ENCODE data around the gene PRR20G.

The PRR20G gene

GRCh38 chr3:127321371-127321770, 33.5 kb upstream of the PRR20G start:
- TF ChIP-seq SIN3A (IDR thresholded peaks at IDR 0.05; ENCODE audit: borderline replicate concordance, insufficient read depth, low read length): no peak
- TF ChIP-seq TAF1 (IDR thresholded peaks at IDR 0.05; ENCODE audit: borderline replicate concordance, insufficient read depth, low read length): no peak
- no peak for TF ChIP-seq POLR2AphosphoS5 (IDR thresholded peaks at IDR 0.05; ENCODE audit: low read depth, low read length)
- TF ChIP-seq REST (IDR thresholded peaks at IDR 0.05; ENCODE audit: insufficient read depth in 1 of 2, low read depth in 2 of 2, low read length in 2 of 2): no peak
- TF ChIP-seq FOXP2 (optimal IDR thresholded peaks at IDR 0.05; ENCODE audit: borderline replicate concordance, extremely low read depth, extremely low read length, insufficient read depth): no peak

- TF ChIP-seq POLR2AphosphoS5 (IDR thresholded peaks at IDR 0.05; ENCODE audit: low read depth, low read length) (no peak), FOXP2 (optimal IDR thresholded peaks at IDR 0.05; ENCODE audit: borderline replicate concordance, extremely low read depth, extremely low read length, insufficient read depth) (no peak), REST (IDR thresholded peaks at IDR 0.05; ENCODE audit: insufficient read depth in 1 of 2, low read depth in 2 of 2, low read length in 2 of 2) (peak; percentile 86 to 94), TAF1 (IDR thresholded peaks at IDR 0.05; ENCODE audit: borderline replicate concordance, insufficient read depth, low read length) (no peak)
These were observed 32.8 kb upstream of the PRR20G start for GRCh38 chr3:127320529-127321121.

- TF ChIP-seq POLR2AphosphoS5 (IDR thresholded peaks at IDR 0.05; ENCODE audit: low read depth, low read length): no peak
- no peak for TF ChIP-seq REST (IDR thresholded peaks at IDR 0.05; ENCODE audit: insufficient read depth in 1 of 2, low read depth in 2 of 2, low read length in 2 of 2)
- no peak for TF ChIP-seq FOXP2 (optimal IDR thresholded peaks at IDR 0.05; ENCODE audit: borderline replicate concordance, extremely low read depth, extremely low read length, insufficient read depth)
- no peak for TF ChIP-seq TAF1 (IDR thresholded peaks at IDR 0.05; ENCODE audit: borderline replicate concordance, insufficient read depth, low read length)
- no peak for TF ChIP-seq SIN3A (IDR thresholded peaks at IDR 0.05; ENCODE audit: borderline replicate concordance, insufficient read depth, low read length)
These were observed 28.8 kb upstream of the PRR20G start for GRCh38 chr3:127316685-127317084.

GRCh38 chr3:127312818-127313217, 25.0 kb upstream of the PRR20G start:
- no peak for TF ChIP-seq FOXP2 (optimal IDR thresholded peaks at IDR 0.05; ENCODE audit: borderline replicate concordance, extremely low read depth, extremely low read length, insufficient read depth)
- TF ChIP-seq TAF1 (IDR thresholded peaks at IDR 0.05; ENCODE audit: borderline replicate concordance, insufficient read depth, low read length): no peak
- TF ChIP-seq REST (IDR thresholded peaks at IDR 0.05; ENCODE audit: insufficient read depth in 1 of 2, low read depth in 2 of 2, low read length in 2 of 2): no peak
- TF ChIP-seq POLR2AphosphoS5 (IDR thresholded peaks at IDR 0.05; ENCODE audit: low read depth, low read length): no peak
- TF ChIP-seq SIN3A (IDR thresholded peaks at IDR 0.05; ENCODE audit: borderline replicate concordance, insufficient read depth, low read length): no peak

GRCh38 chr3:127307916-127308315, 20.1 kb upstream of the PRR20G start:
- TF ChIP-seq REST (IDR thresholded peaks at IDR 0.05; ENCODE audit: insufficient read depth in 1 of 2, low read depth in 2 of 2, low read length in 2 of 2): no peak
